Fibroblast of peridontal ligament (primary cell): Measurements from ENCODE around the gene PEX11G.

Source experiments
- DNase-seq: peaks from one replicate; pipeline ENCODE4 v3.0.0-alpha.2; 2010; ENCODE audit errors: extremely low read depth

Gene PEX11G

GRCh38 chr19:7521551-7522071, 32.8 kb upstream of the PEX11G start:
- DNase-seq: no peak

DNA sequence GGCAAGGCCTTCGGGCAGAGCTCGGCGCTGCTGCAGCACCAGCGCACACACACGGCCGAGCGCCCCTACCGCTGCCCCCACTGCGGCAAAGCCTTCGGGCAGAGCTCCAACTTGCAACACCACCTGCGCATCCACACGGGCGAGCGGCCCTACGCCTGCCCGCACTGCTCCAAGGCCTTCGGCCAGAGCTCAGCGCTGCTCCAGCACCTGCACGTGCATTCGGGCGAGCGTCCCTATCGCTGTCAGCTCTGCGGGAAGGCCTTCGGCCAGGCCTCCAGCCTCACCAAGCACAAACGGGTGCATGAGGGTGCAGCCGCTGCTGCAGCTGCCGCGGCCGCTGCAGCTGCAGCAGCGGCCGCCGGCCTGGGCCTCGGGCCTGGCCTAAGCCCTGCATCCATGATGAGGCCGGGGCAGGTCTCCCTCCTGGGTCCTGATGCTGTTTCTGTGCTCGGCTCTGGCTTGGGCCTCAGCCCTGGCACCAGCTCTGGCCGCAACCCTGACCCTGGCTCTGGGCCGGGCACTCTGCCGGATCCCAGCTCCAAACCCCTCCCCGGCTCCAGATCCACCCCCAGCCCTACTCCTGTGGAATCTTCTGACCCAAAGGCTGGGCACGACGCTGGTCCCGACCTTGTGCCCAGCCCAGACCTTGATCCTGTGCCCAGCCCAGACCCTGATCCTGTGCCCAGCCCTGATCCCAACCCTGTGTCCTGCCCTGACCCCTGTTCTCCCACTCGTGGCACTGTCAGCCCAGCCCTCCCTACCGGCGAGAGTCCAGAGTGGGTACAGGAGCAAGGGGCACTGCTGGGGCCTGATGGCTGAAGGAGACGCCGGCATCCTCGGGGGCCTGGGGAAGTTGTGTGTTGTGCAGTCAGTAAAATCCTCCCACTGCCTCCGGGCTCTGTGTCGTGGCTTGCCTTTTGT, 31.6 kb upstream of the PEX11G start:
- no peak for DNase-seq

DNA sequence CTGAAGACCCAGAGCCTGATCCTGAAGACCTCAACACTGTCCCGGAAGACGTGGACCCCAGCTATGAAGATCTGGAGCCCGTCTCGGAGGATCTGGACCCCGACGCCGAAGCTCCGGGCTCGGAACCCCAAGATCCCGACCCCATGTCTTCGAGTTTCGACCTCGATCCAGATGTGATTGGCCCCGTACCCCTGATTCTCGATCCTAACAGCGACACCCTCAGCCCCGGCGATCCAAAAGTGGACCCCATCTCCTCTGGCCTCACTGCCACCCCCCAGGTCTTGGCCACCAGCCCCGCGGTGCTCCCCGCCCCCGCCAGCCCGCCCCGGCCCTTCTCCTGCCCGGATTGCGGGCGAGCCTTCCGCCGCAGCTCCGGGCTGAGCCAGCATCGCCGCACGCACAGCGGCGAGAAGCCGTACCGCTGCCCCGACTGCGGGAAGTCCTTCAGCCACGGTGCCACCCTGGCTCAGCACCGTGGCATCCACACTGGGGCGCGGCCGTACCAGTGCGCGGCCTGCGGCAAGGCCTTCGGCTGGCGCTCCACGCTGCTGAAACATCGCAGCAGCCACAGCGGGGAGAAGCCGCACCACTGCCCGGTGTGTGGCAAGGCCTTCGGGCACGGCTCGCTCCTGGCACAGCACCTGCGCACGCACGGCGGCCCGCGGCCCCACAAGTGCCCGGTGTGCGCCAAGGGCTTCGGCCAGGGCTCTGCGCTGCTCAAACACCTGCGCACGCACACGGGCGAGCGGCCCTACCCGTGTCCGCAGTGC, 30.7 kb upstream of the PEX11G start:
- DNase-seq: no peak

DNA sequence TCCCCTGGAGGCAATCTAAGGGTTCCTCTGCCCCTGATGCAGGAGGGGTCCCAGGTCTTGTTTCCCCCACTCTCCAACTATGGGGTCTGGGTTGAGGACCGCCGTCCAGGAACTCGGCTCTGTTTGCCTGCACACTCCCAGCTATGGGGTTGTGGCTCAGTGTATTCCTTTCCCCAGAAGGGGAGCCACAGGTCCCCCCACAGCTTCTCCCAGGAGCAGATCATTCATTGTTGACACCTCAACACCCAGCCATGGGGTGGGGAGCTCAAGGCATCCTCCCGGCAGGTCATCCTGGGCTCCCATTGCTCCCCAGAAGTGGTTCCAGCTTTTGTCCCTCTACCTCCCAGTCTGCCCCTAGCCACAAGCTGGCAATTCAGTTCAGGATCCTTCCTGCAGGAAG, 28.0 kb upstream of the PEX11G start:
- no peak for DNase-seq

DNA sequence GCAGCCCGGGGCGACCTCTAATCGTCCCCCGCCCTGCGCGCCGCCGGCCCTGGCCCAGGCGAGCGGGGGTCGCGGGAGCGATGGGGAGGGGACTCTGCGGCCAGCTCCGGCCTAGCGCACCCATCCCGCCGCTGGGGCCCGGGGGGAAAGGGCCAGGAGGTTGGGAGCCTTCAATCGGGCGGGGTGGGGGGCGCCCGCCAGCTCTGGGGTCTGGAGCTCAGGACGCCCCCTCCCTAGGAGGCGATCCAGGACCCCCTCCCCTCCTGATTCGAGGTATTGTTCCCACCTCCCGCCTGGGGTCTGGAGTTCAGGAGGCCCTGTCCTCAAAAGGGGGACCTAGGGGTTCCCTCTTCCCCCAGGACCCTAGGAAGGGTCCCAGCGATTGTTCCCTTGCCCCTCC, 27.5 kb upstream of the PEX11G start:
- no peak for DNase-seq

GRCh38 chr19:7515645-7516151, 26.9 kb upstream of the PEX11G start, which contains the start of gene ZNF358:
Gene ZNF358 (plus strand): TSS chr19:7516103. CDS start chr19:7519243, 3,140 bp downstream.
- DNase-seq: peak; percentile 48

DNA sequence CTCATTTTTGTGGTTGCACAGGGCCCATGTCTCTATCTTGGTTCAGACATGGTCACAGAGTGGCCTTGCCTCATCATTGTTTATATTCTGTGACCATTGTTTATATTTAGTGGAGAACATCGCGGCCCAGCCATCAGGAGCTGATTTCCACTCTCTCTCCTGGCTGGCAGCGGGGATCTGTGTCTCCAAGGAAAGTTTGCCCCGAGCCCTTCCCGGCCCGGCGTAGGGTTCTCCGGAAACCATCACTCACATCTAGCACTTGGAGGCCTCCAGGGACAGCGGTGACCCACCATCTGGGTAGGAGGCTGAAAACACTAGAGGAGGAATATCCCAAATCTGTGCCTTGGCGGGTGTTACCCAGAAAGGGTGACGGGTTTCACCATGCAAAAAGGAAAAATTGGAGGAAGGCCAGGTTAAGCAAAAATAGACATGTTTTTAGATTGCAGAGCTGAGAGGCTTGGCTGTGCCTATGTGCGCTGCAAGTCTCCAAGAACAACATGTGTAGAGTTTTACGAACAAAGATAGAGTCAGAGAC, 26.3 kb upstream of the PEX11G start:
- DNase-seq: peak; percentile 52

DNA sequence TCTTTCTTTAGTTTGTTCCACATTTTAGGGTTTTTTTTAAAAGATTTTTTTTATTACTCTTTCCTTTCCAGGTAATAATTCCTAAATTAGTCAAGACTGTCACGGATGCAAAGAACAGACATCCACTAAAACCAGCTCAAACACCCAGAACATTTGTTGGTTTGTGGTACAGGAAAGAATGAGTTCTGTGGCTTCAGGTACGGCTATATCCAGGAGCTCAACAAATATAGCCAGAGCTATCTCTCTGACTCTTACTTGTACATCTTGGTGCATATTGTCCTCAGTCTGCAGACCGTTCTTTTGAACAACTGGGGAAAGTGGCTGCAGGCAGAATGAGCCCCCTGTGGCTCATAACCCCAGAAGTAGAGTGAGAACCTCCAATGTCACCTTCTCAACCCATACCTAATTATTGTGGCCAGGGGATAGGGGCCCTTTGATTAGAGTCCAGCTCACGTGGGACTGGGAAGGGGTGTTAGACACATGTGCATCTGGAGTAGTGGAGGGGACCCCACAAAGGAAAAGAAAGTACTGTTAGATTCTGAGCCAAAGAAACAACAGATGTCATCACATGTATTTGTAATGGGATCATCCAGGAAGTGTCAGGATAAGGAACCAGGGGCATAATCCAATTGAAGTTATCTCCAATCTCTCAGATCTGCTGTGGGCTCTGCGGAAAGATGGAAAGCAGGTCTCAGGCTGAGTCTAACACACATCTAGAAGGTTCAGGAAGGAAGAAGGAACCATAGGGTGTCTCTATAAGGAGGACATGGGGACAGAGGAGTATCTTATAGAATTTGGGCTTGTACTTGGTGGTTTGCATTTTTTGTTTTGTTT, 25.2 kb upstream of the PEX11G start:
- no peak for DNase-seq

GRCh38 chr19:7512400-7512851, 23.6 kb upstream of the PEX11G start:
- DNase-seq: no peak

DNA sequence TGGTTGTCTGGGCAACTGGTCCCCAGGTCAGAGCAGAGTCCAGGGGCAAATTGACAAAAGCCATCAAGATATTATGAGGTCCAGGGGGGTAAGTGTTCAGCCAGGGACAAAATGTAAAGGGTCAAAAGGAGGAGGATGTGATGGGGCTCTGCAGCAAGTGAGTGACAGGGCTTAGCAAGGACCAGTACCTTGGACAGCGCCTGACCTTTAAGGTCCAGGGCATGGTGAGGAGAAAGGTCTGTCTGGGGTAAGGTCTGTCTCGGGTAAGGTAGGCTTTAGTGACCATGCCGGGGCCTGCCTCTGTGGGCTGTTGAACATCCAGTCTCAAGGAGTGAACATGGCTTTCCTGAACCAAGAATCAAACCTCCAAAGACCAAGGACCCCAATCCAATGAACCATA, 20.8 kb upstream of the PEX11G start:
- no peak for DNase-seq

GRCh38 chr19:7507884-7508283, 19.0 kb upstream of the PEX11G start:
- peak; percentile 58 for DNase-seq

DNA sequence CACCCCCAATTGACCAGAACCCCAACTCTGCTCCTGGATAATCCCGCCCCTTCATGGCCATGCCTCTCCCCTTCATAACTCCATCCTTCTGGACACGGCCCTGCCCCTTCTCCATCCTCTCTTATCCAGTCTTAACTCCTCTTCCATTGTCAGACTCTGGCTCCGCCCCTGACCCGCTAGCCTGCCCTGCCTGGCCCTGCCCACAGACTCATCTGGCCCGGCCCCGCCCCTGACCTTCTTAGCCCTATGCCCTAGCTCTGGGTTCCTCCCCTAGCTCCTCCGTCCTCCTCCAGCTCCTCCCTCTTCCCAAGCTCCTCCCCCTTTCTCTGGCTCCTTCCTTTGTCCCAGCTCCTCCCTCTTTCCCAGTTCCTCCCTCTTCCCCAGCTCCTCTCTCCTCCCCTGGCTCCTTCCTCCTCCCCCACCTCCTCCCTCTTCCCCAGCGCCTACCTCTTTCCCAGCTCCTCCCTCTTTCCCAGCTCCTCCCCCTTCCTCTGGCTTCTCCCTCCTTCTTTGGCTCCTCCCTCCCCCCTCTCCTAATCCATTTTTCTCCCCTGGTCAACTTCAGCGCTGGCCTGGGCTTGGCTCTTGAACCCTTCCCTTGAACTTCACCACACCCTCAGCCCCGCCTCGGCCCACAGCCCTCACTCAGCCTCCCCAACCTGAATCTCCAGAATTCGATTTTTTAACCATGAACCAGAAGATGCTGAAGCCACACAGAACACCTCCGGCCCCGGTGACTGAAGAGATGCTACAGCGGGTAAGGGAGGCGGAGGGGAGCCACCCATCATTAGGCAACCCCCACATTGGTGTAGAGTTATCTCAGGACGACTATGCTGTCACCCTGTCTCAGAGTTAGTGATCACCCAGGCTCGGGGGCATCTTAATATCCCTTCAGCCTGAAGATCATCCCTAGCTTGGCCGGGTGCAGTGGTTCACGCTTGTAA, 17.8 kb upstream of the PEX11G start:
- DNase-seq: peak; percentile 55

- no peak for DNase-seq
Observed at GRCh38 chr19:7505682-7506384, 17.0 kb upstream of the PEX11G start.

DNA sequence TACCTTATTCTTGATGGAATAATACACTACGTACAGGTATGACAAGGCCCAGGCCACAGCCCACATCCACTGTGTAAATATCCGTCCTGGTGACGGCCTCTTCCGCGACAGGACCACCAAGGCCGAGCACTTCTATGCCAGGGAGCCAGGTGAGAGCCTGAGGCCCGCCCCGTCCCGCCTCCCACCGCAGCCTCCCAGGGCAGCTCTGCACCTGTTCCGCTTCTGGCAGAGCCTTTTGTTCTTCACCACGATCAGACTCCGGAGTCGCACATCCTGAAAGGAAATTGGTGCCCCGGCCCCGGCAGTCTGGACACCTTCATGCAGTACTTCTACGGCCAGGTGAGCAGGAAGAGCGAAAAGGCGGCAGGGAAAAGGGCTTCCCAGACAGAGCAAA, 16.4 kb upstream of the PEX11G start:
- no peak for DNase-seq

GRCh38 chr19:7504684-7505083, 15.8 kb upstream of the PEX11G start:
- DNase-seq: no peak

- DNase-seq: no peak
Observed at GRCh38 chr19:7502552-7502951, 13.7 kb upstream of the PEX11G start.

GRCh38 chr19:7500811-7501450, 12.1 kb upstream of the PEX11G start:
- DNase-seq: no peak

DNA sequence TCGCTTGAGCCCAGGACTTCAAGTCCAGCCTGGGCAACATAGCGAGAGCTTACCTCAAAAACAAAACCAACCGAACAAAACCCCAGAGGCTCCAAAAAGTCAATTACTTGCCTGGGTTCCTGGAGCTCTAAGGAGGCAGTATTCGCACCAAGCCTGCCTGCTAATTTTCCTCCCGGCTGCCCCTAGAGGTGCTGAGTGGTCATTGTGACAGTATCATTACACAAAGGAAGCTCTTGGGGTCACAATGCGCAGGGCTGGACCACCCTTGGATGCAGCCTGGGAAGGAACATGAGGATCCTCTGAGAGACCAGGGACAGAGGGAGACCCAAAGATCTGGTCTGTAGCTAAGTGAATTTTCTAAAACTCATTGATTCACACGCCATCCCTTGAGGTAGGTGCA, 8.5 kb upstream of the PEX11G start:
- no peak for DNase-seq
